C4-2B (cell line): ENCODE results near the gene SRPK2.

ENCODE experiments used
- H3K27ac ChIP-seq: fragments of 450-650 bp; 2 replicates; pipeline ENCODE4 v1.5.1; 2017
- ZFX ChIP-seq: fragments of 450-650 bp; IDR thresholded peaks from 2 replicates; pipeline ENCODE4 v1.6.1; 2017
- TF ChIP-seq, protein P1 (sequence below): fragments of 450-650 bp; conservative IDR thresholded peaks from 2 replicates; pipeline ENCODE4 v1.5.1; 2017; ENCODE audit warnings: mild to moderate bottlenecking

SRPK2 gene

GRCh38 chr7:105084581-105084980 is 304.1 kb downstream of the SRPK2 start:
- TF ChIP-seq, protein P1, sequence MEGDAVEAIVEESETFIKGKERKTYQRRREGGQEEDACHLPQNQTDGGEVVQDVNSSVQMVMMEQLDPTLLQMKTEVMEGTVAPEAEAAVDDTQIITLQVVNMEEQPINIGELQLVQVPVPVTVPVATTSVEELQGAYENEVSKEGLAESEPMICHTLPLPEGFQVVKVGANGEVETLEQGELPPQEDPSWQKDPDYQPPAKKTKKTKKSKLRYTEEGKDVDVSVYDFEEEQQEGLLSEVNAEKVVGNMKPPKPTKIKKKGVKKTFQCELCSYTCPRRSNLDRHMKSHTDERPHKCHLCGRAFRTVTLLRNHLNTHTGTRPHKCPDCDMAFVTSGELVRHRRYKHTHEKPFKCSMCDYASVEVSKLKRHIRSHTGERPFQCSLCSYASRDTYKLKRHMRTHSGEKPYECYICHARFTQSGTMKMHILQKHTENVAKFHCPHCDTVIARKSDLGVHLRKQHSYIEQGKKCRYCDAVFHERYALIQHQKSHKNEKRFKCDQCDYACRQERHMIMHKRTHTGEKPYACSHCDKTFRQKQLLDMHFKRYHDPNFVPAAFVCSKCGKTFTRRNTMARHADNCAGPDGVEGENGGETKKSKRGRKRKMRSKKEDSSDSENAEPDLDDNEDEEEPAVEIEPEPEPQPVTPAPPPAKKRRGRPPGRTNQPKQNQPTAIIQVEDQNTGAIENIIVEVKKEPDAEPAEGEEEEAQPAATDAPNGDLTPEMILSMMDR, result no peak
- no peak for TF ChIP-seq ZFX
- no peak overlapping the region for H3K27ac ChIP-seq

DNA sequence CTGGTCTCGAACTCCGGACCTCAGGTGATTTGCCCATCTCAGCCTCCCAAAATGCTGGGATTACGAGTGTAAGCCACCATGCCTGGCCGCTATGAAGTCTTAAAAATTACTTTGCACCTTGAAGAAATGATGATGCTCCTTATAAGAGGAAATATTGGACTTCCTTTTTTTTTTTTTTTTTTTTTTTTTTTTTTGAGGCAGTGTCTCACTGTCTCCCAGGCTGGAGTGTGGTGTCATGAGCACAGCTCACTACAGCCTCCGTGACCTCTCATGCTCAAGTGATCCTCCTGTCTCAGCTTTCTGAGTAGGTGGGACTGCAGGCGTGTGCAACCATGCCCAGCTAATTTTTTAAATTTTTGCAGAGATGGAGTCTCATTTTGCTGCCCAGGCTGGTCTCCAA is 309.4 kb downstream of the SRPK2 start:
- TF ChIP-seq, protein P1, result no peak
- no peak for TF ChIP-seq ZFX
- no peak overlapping the region for H3K27ac ChIP-seq

DNA sequence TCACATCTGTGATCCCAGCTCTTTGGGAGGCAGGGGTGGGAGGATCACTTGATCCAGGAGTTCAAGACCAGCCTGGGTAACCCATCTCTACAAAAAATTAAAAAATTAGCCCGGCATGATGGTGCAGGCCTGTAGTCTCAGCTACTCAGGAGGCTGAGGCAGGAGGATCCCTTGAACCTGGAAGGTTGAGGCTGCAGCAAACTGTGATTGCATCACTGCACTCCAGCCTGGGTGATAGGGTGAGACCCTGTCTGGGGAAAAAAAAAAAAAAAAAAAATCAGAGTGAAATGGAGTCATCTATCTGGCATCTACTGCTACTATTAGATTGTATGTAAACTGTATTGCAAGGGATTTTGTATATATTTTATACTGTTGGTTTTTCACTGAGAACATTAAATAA is 315.6 kb downstream of the SRPK2 start:
- TF ChIP-seq, protein P1, result no peak
- no peak for TF ChIP-seq ZFX
- no peak overlapping the region for H3K27ac ChIP-seq

DNA sequence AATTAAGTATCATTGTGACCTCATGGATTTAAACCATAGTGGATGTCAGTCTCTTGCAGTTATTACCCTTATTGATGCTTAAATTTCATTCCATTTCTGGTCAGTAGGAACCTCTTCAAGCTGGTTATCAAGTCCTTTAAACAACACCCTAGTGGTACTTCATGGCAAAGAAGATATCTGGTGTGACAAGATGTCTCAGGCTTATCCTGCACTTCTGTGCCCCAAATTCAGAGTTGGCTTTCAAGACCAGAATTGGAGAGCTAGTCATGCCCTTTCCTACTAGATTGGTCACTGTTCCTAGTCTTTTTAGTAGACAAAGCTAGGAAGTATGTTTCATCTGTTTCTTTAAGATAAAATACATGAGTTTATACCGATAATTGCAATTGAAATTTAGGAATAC is 319.8 kb downstream of the SRPK2 start:
- no peak overlapping the region for H3K27ac ChIP-seq
- TF ChIP-seq, protein P1, result no peak
- TF ChIP-seq ZFX, result no peak

GRCh38 chr7:105067691-105068090 is 321.0 kb downstream of the SRPK2 start:
- TF ChIP-seq ZFX, result no peak
- TF ChIP-seq, protein P1, result no peak
- no peak overlapping the region for H3K27ac ChIP-seq
